SH-SY5Y (cell line): ENCODE measurements around the gene KRT17.

ENCODE experiments used
- GATA2 ChIP-seq: IDR thresholded peaks from 2 replicates; pipeline ENCODE4 v1.6.1; 2011; ENCODE audit warnings: mild to moderate bottlenecking, low read depth, low read length
- GATA3 ChIP-seq: IDR thresholded peaks from 2 replicates; pipeline ENCODE4 v1.6.1; 2011; ENCODE audit warnings: low read depth, mild to moderate bottlenecking, low read length, moderate library complexity

GRCh38 chr17:41653421-41653820 lies 29.0 kb upstream of the KRT17 start:
- TF ChIP-seq GATA2 = no peak
- TF ChIP-seq GATA3 = no peak
